Effector CD8-positive, alpha-beta T cell (primary cell): Measurements from ENCODE around the gene MKRN1.
A peak's percentile ranks its signal among the peaks of the same experiment; 100 is the strongest.
"Not testable (repeated sequence)": the region's sequence is repeated elsewhere in the genome, so short reads cannot be mapped to it uniquely, and the experiment has no call there.

Experiments
- DNase-seq: peaks from one replicate; lab custom pipeline; 2025; lab: John Stamatoyannopoulos, UW

MKRN1 gene

DNA sequence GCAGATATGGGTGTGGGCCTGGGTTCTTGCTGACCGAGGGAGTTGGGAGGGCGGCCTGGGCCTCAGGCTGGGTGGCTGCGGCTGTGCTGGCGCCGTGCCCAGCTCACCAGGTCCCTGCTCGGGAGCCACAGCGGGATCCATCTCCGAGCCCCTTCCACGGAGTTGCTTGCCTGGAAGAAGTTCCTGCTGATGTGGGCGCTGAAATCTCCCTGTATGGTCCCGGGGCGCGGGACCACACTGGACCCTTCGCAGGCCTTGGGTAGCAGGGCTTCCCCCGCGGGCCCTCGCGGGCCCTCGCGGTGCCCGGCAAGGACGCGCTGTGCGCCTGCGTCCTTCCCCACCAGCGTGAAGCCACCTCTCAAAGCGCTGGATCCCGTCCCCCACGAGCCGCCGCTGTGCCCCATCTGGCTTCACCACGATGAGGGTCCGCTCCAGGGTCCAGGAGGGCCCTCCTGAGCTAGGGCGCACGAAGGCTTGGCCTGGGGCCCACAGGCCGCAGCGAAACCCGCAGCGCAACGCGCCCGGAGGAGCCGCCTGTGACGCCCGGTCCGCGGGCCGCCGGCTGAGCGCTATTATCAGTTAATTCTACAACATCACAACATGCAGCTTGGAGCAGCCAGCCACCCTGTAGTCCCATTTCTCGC lies 43.9 kb downstream of the MKRN1 start:
- DNase-seq, result no peak

- no peak for DNase-seq
Measured at GRCh38 chr7:140433396-140433795, 45.9 kb downstream of the MKRN1 start.

DNA sequence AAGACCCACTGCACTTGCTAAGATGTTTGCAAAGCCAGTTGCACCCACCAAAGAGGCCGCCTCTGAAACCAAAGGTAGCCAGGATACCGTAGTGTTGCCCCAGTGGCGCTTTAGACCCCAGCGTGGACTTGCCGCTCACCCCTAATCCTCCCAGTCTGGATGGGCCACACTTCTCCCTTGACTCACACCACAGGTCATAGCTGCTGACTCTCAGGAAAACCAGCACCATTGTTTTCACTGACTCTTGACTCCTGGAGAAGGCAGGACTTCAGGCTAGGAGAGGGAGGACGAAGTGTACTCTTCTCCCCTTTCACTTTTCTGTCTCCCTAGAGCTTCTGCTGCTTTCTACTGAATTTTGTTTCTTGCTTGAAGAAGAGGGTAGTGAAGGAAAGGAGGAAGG lies 53.2 kb downstream of the MKRN1 start:
- DNase-seq, result no peak

DNA sequence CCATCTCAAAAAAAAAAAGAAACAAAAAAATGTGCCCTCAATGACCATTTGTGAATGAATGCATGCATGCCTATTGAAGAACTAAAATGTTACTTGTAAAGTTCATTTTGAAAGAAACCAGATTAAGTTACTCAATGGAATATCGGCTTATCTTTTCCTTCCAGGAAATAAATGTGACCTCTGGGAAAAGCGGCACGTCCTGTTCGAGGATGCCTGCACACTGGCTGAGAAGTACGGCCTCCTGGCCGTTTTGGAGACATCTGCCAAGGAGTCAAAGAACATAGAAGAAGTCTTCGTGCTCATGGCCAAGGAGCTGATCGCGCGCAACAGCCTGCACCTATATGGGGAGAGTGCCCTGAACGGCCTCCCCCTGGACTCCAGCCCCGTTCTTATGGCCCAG lies 53.6 kb downstream of the MKRN1 start:
- no peak for DNase-seq

DNA sequence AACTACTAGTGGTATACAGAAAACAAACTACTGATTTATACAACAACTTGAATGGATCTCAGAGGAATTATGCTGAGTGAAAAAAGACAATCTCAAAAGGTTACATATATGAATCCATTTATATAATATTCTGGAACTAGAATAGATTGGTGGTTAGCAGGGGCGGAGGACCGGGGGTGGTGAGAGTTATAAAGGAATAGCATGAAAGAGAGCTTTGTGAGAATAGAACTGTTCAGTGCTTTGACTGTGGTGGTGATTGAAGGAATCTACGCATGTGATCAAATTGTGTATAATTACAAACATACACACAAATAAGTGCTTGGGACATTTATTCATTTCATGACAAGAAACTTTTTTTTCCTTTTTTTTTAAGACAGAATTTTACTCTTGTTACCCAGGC lies 55.8 kb downstream of the MKRN1 start:
- no peak for DNase-seq

- no peak for DNase-seq
Measured at GRCh38 chr7:140421521-140421920, 57.8 kb downstream of the MKRN1 start.

- DNase-seq, result no peak
Measured at GRCh38 chr7:140418653-140419052, 60.7 kb downstream of the MKRN1 start.

- not testable (repeated sequence) for DNase-seq
Measured at GRCh38 chr7:140418156-140418472, 61.2 kb downstream of the MKRN1 start.

DNA sequence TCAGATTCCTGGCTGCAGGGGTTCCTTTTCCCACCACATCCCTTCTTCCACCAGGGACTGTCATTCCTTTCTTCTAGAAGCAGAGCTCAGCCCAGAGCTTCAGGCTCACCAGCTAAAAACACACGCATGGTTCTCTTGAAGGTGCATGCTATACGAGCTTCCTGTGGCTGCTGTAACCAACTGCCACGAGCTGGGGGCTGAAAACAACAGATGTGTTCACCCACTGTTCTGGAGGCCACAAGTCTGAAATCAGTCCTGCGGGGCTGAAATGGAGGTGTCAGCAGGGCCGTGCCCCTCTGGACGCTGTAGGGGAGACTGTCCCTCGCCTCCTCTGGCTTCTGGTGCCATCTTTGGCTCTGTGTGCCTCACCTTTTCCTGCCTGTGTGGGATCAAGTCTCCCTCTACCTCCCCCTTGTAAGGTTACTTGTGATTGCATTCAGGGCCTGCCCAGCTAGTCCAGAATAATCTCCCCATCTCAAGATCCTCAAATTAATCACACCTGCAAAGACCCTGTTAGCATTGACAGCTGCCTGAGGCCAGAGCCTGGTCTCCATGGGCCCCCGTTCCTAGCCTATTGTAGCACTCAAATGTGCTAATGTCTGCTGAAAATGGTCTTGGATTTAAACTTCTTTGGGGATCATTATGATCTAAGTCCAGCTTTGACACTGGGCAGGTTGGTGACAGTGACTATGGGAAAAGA lies 61.7 kb downstream of the MKRN1 start:
- DNase-seq, result no peak

DNA sequence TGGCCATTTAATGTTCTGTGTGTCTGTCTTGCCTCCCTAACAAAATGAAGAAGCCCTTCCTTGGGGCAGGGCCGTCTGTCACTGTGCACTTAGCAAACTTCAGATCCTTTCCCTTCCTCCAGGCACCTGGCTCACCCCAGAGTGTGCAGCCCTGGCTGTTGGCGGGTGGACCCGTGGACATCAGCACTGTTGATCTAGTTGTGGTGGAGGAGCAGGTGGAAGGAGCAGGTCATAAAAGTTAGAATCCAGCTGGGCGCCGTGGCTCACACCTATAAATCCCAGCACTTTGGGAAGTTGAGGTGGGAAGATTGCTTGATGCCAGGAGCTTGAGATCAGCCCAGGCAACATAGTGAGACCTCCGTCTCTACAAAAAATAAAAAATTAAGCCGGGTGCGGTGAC lies 62.7 kb downstream of the MKRN1 start:
- no peak for DNase-seq

GRCh38 chr7:140415816-140416215 lies 63.5 kb downstream of the MKRN1 start:
- DNase-seq, result not testable (repeated sequence)

DNA sequence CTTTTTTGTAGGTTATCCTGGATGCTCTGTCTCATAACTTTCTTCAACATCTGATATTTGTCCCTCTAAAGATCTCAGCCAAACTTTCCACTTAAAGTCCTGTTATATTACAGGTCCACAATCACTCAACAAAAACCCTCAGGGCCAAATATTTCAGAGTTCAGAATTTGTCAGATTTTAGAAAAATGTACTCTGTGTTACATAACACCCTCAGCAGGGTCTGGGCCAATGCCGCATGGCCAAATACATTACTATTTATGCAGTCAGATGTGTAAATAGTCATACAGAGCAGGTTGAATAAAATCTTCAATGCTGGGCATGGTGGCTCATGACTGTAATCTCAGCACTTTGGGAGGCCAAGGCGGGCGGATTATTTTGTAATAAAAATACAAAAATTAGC lies 63.9 kb downstream of the MKRN1 start:
- DNase-seq, result no peak

- DNase-seq, result no peak
Measured at GRCh38 chr7:140404565-140405065, 74.7 kb downstream of the MKRN1 start.

- DNase-seq, result peak; percentile 24
Measured at GRCh38 chr7:140403878-140404564, 75.3 kb downstream of the MKRN1 start, which contains the start of gene RAB19. Gene RAB19, plus strand, starts transcription at chr7:140404058. Its CDS starts 3,589 bp downstream, at chr7:140407647.
